Activated naive CD8-positive, alpha-beta T cell treated with anti-CD3 and anti-CD28 coated beads, Interleukin-2, amount 10 ng/mL, durations not matched to agents 7 days and 5 days (primary cell): ENCODE measurements around the gene CREB3L2. TPM values are rescaled to one million over a fixed set of nuclear protein-coding genes. Genes with fewer than 3 reads are reported as not detected.

Source experiments
- ATAC-seq: fragments of 150-1000 bp; cut with Tn5 transposase; one replicate; pipeline ENCODE4 v1.10.0; 2021; ENCODE audit warnings: low read depth, moderate library complexity
- POLR2A ChIA-PET: fragments of 350-600 bp; sonication (Branson Sonifier 250); formaldehyde crosslinking; loops from one replicate; lab custom pipeline; 2021; ENCODE audit warnings: antibody characterized with exemption; lab: Charles Lee
- DNase-seq: peaks from one replicate; pipeline ENCODE4 v3.0.0; 2021
- H3K27ac Mint-ChIP-seq: one replicate; pipeline ENCODE4 v1.8.0; 2022; ENCODE audit warnings: mild to moderate bottlenecking, mixed read lengths
- H3K27me3 Mint-ChIP-seq: one replicate; pipeline ENCODE4 v1.8.0; 2022; ENCODE audit warnings: mild to moderate bottlenecking, moderate library complexity, mixed read lengths
- H3K36me3 Mint-ChIP-seq: one replicate; pipeline ENCODE4 v1.8.0; 2021; ENCODE audit warnings: mild to moderate bottlenecking, mixed read lengths
- H3K4me1 Mint-ChIP-seq: one replicate; pipeline ENCODE4 v1.8.0; 2021; ENCODE audit warnings: mixed read lengths
- H3K4me3 Mint-ChIP-seq: one replicate; pipeline ENCODE4 v1.8.0; 2022; ENCODE audit warnings: mild to moderate bottlenecking, moderate library complexity, mixed read lengths
- H3K9me3 Mint-ChIP-seq: one replicate; pipeline ENCODE4 v1.8.0; 2021; ENCODE audit warnings: mixed read lengths
- total RNA-seq, 2 experiments: library from RNA; stranded (reverse); gene quantifications; one replicate each; pipeline ENCODE4 v1.2.3, GENCODE V29; 2021

CREB3L2 gene
- total RNA-seq, 2 experiments from 2014 or later = 20.6 to 25.4 TPM

GRCh38 chr7:137956591-137956990 is 45.3 kb downstream of the CREB3L2 start:
- no peaks in the 10 kb centered on the region for H3K9me3 Mint-ChIP-seq
- H3K27ac Mint-ChIP-seq = no peak overlapping the region
- peaks cover 14% of the 10 kb centered on the region for H3K36me3 Mint-ChIP-seq
- no peak for ATAC-seq
- no peak overlapping the region for H3K4me3 Mint-ChIP-seq
- H3K27me3 Mint-ChIP-seq = no peaks in the 10 kb centered on the region
- no peak for DNase-seq
- no peaks in the 10 kb centered on the region for H3K4me1 Mint-ChIP-seq
- POLR2A ChIA-PET = no interaction called here

GRCh38 chr7:137956183-137956582 is 45.7 kb downstream of the CREB3L2 start:
- Mint-ChIP-seq H3K4me1 (no peaks in the 10 kb centered on the region), H3K36me3 (peaks cover 14% of the 10 kb centered on the region), H3K9me3 (no peaks in the 10 kb centered on the region), H3K27ac (no peak overlapping the region), H3K4me3 (no peak overlapping the region), H3K27me3 (no peaks in the 10 kb centered on the region)
- POLR2A ChIA-PET = no interaction called here
- no peak for DNase-seq
- no peak for ATAC-seq

GRCh38 chr7:137954614-137955013 is 47.3 kb downstream of the CREB3L2 start:
- POLR2A ChIA-PET = no interaction called here
- ATAC-seq = no peak
- no peak for DNase-seq

GRCh38 chr7:137953665-137954470 is 48.0 kb downstream of the CREB3L2 start:
- no peak overlapping the region for H3K27ac Mint-ChIP-seq
- H3K9me3 Mint-ChIP-seq = no peaks in the 10 kb centered on the region
- POLR2A ChIA-PET = no interaction called here
- H3K4me3 Mint-ChIP-seq = no peak overlapping the region
- peaks cover 4% of the 10 kb centered on the region for H3K4me1 Mint-ChIP-seq
- DNase-seq (no peak), ATAC-seq (no peak)
- H3K36me3 Mint-ChIP-seq = peaks cover 11% of the 10 kb centered on the region
- H3K27me3 Mint-ChIP-seq = no peaks in the 10 kb centered on the region

More at GRCh38 chr7:137954614-137955013, 47.3 kb downstream of the CREB3L2 start:
- Mint-ChIP-seq H3K4me1 (peaks cover 4% of the 10 kb centered on the region), H3K36me3 (peaks cover 14% of the 10 kb centered on the region), H3K9me3 (no peaks in the 10 kb centered on the region), H3K27me3 (no peaks in the 10 kb centered on the region), H3K27ac (no peak overlapping the region), H3K4me3 (no peak overlapping the region)

- Mint-ChIP-seq H3K27ac (no peak overlapping the region), H3K4me1 (peaks cover 4% of the 10 kb centered on the region), H3K4me3 (no peak overlapping the region), H3K27me3 (no peaks in the 10 kb centered on the region), H3K9me3 (no peaks in the 10 kb centered on the region), H3K36me3 (peaks cover 5% of the 10 kb centered on the region)
- POLR2A ChIA-PET = no interaction called here
- DNase-seq (no peak), ATAC-seq (no peak)
These were observed 48.7 kb downstream of the CREB3L2 start for GRCh38 chr7:137953043-137953664.

- DNase-seq = no peak
- no peak for ATAC-seq
- H3K9me3 Mint-ChIP-seq = no peaks in the 10 kb centered on the region
These were observed 49.5 kb downstream of the CREB3L2 start for GRCh38 chr7:137952426-137952805.

GRCh38 chr7:137951700-137952425 is 50.0 kb downstream of the CREB3L2 start:
- no peak for ATAC-seq
- Mint-ChIP-seq H3K27ac (no peak overlapping the region), H3K27me3 (no peaks in the 10 kb centered on the region), H3K9me3 (no peaks in the 10 kb centered on the region), H3K36me3 (peaks cover 5% of the 10 kb centered on the region), H3K4me1 (peaks cover 4% of the 10 kb centered on the region), H3K4me3 (no peak overlapping the region)
- POLR2A ChIA-PET = no interaction called here
- no peak for DNase-seq

More at GRCh38 chr7:137952426-137952805, 49.5 kb downstream of the CREB3L2 start:
- H3K27me3 Mint-ChIP-seq = no peaks in the 10 kb centered on the region
- H3K4me1 Mint-ChIP-seq = peaks cover 4% of the 10 kb centered on the region
- H3K36me3 Mint-ChIP-seq = peaks cover 5% of the 10 kb centered on the region
- no peak overlapping the region for H3K4me3 Mint-ChIP-seq
- H3K27ac Mint-ChIP-seq = no peak overlapping the region
- POLR2A ChIA-PET = no interaction called here

- POLR2A ChIA-PET = no interaction called here
- no peak overlapping the region for H3K27ac Mint-ChIP-seq
- H3K4me3 Mint-ChIP-seq = no peak overlapping the region
- H3K36me3 Mint-ChIP-seq = peaks cover 5% of the 10 kb centered on the region
- peaks cover 4% of the 10 kb centered on the region for H3K4me1 Mint-ChIP-seq
- H3K27me3 Mint-ChIP-seq = no peaks in the 10 kb centered on the region
- no peaks in the 10 kb centered on the region for H3K9me3 Mint-ChIP-seq
- DNase-seq (no peak), ATAC-seq (no peak)
These were observed 50.9 kb downstream of the CREB3L2 start for GRCh38 chr7:137950967-137951366.

- Mint-ChIP-seq H3K4me1 (peaks cover 4% of the 10 kb centered on the region), H3K4me3 (no peak overlapping the region), H3K27ac (no peak overlapping the region), H3K27me3 (no peaks in the 10 kb centered on the region), H3K36me3 (peaks cover 5% of the 10 kb centered on the region), H3K9me3 (no peaks in the 10 kb centered on the region)
- no peak for DNase-seq
- POLR2A ChIA-PET = no interaction called here
- ATAC-seq = no peak
These were observed 51.6 kb downstream of the CREB3L2 start for GRCh38 chr7:137950263-137950621.

GRCh38 chr7:137949416-137950262 is 52.2 kb downstream of the CREB3L2 start:
- ATAC-seq (no peak), DNase-seq (no peak)
- Mint-ChIP-seq H3K9me3 (no peaks in the 10 kb centered on the region), H3K27ac (no peak overlapping the region), H3K4me3 (no peak overlapping the region), H3K4me1 (peaks cover 4% of the 10 kb centered on the region), H3K27me3 (no peaks in the 10 kb centered on the region), H3K36me3 (peaks cover 5% of the 10 kb centered on the region)
- POLR2A ChIA-PET = no interaction called here

- ATAC-seq = no peak
- POLR2A ChIA-PET = no interaction called here
- Mint-ChIP-seq H3K9me3 (no peaks in the 10 kb centered on the region), H3K27me3 (no peaks in the 10 kb centered on the region), H3K36me3 (peaks cover 5% of the 10 kb centered on the region), H3K27ac (no peak overlapping the region), H3K4me3 (no peak overlapping the region), H3K4me1 (peaks cover 4% of the 10 kb centered on the region)
- no peak for DNase-seq
These were observed 53.0 kb downstream of the CREB3L2 start for GRCh38 chr7:137948845-137949330.

- ATAC-seq (no peak), DNase-seq (no peak)
- POLR2A ChIA-PET = no interaction called here
- no peak overlapping the region for H3K4me3 Mint-ChIP-seq
- H3K4me1 Mint-ChIP-seq = peaks cover 4% of the 10 kb centered on the region
- H3K27ac Mint-ChIP-seq = no peak overlapping the region
- no peaks in the 10 kb centered on the region for H3K9me3 Mint-ChIP-seq
- H3K27me3 Mint-ChIP-seq = no peaks in the 10 kb centered on the region
- H3K36me3 Mint-ChIP-seq = peaks cover 5% of the 10 kb centered on the region
These were observed 53.6 kb downstream of the CREB3L2 start for GRCh38 chr7:137948083-137948844.
